Liver (tissue), 9 donors: ENCODE results near the gene CDC42SE1. TPM values are rescaled to one million over a fixed set of nuclear protein-coding genes. Genes with fewer than 3 reads are reported as not detected.
A peak's percentile ranks its signal among the peaks of the same experiment; 100 is the strongest.

Experiments
- DNase-seq: peaks from one replicate; pipeline ENCODE4 v3.0.0-alpha.2; 2017; ENCODE audit warnings: low spot score
- H3K27ac ChIP-seq, 2 donors: one replicate each; pipeline ENCODE4 v1.7.0; 2013; ENCODE audit warnings: inconsistent platforms in 2 of 2, low read length in 2 of 2, control low read depth in 1 of 2, low read depth in 1 of 2, mild to moderate bottlenecking in 1 of 2
- H3K27me3 ChIP-seq, 4 donors: one replicate each; pipeline versions ENCODE4 v1.6.1 to v1.7.0; 2013; ENCODE audit warnings: low read length in 3 of 4, inconsistent platforms in 1 of 4, mild to moderate bottlenecking in 1 of 4, moderate library complexity in 1 of 4; ENCODE audit not compliant: control insufficient read depth in 4 of 4, insufficient read depth in 4 of 4
- H3K36me3 ChIP-seq, 4 donors: one replicate each; pipeline versions ENCODE4 v1.6.1 to v1.7.0; 2013; ENCODE audit warnings: low read length in 3 of 4, mild to moderate bottlenecking in 3 of 4, low read depth in 1 of 4, moderate library complexity in 1 of 4; ENCODE audit not compliant: control insufficient read depth in 4 of 4, insufficient read depth in 3 of 4
- H3K4me1 ChIP-seq, 4 donors: one replicate each; pipeline versions ENCODE4 v1.6.1 to v1.7.0; 2013; ENCODE audit warnings: low read length in 3 of 4, mild to moderate bottlenecking in 3 of 4, moderate library complexity in 1 of 4; ENCODE audit not compliant: control insufficient read depth in 4 of 4, insufficient read depth in 4 of 4
- H3K4me3 ChIP-seq, 3 donors: one replicate each; pipeline versions ENCODE4 v1.6.1 to v1.7.0; 2013; ENCODE audit warnings: low read length in 3 of 3, control low read depth in 1 of 3, low read depth in 1 of 3, mild to moderate bottlenecking in 1 of 3
- H3K9ac ChIP-seq, 2 donors: one replicate each; pipeline ENCODE4 v1.7.0; 2013; ENCODE audit warnings: low read length in 2 of 2, mild to moderate bottlenecking in 2 of 2, moderate library complexity in 2 of 2, control low read depth in 1 of 2, low read depth in 1 of 2
- H3K9me3 ChIP-seq, 4 donors: one replicate each; pipeline versions ENCODE4 v1.6.1 to v1.7.0; 2013; ENCODE audit warnings: low read length in 3 of 4; ENCODE audit not compliant: control insufficient read depth in 4 of 4
- ATF3 ChIP-seq: IDR thresholded peaks from 2 replicates; pipeline ENCODE4 v1.6.1; 2016; ENCODE audit warnings: antibody characterized with exemption
- CTCF ChIP-seq: fragments of 150-350 bp; IDR thresholded peaks from 2 replicates; pipeline ENCODE4 v1.5.1; 2017; ENCODE audit warnings: improper control_type of control experiment, low read depth, low read length; ENCODE audit not compliant: missing input control
- EGR1 ChIP-seq, 2 donors: IDR thresholded peaks; 2 replicates each; pipeline ENCODE4 v1.6.1; 2016 to 2018; ENCODE audit warnings: antibody characterized with exemption in 2 of 2, low read depth in 2 of 2
- FOXA1 ChIP-seq: IDR thresholded peaks from 2 replicates; pipeline ENCODE4 v1.6.1; 2016; ENCODE audit warnings: antibody characterized with exemption
- FOXA2 ChIP-seq: IDR thresholded peaks from 2 replicates; pipeline ENCODE4 v1.6.1; 2016; ENCODE audit warnings: antibody characterized with exemption
- GABPA ChIP-seq, 2 donors: IDR thresholded peaks in 1 of 2; conservative IDR thresholded peaks in 1 of 2; 2 replicates each; pipeline ENCODE4 v1.6.1; 2016; ENCODE audit warnings: antibody characterized with exemption in 2 of 2, mild to moderate bottlenecking in 1 of 2, moderate library complexity in 1 of 2
- HNF4A ChIP-seq, 2 donors: conservative IDR thresholded peaks; 2 replicates each; pipeline ENCODE4 v1.6.1; 2016; ENCODE audit warnings: antibody characterized with exemption in 2 of 2, mild to moderate bottlenecking in 2 of 2
- HNF4G ChIP-seq: IDR thresholded peaks from 2 replicates; pipeline ENCODE4 v1.6.1; 2016; ENCODE audit warnings: antibody characterized with exemption
- JUND ChIP-seq, 2 donors: IDR thresholded peaks; 2 replicates each; pipeline ENCODE4 v1.6.1; 2016; ENCODE audit warnings: antibody characterized with exemption in 2 of 2
- MAX ChIP-seq: IDR thresholded peaks from 2 replicates; pipeline ENCODE4 v1.6.1; 2016; ENCODE audit warnings: antibody characterized with exemption
- NR2F2 ChIP-seq: IDR thresholded peaks from 2 replicates; pipeline ENCODE4 v1.6.1; 2016; ENCODE audit warnings: antibody characterized with exemption
- RAD21 ChIP-seq, 2 donors: IDR thresholded peaks; 2 replicates each; pipeline ENCODE4 v1.6.1; 2016; ENCODE audit warnings: antibody characterized with exemption in 2 of 2, mild to moderate bottlenecking in 2 of 2
- REST ChIP-seq: IDR thresholded peaks from 2 replicates; pipeline ENCODE4 v1.6.1; 2016; ENCODE audit warnings: antibody characterized with exemption, mild to moderate bottlenecking
- RXRA ChIP-seq, 2 donors: IDR thresholded peaks; 2 replicates each; pipeline ENCODE4 v1.6.1; 2017 to 2018; ENCODE audit warnings: antibody characterized with exemption in 2 of 2, mild to moderate bottlenecking in 1 of 2
- SP1 ChIP-seq: IDR thresholded peaks from 2 replicates; pipeline ENCODE4 v1.6.1; 2018; ENCODE audit warnings: antibody characterized with exemption, mild to moderate bottlenecking
- TAF1 ChIP-seq: conservative IDR thresholded peaks from 2 replicates; pipeline ENCODE4 v1.6.1; 2016; ENCODE audit warnings: antibody characterized with exemption, mild to moderate bottlenecking
- YY1 ChIP-seq: IDR thresholded peaks from 2 replicates; pipeline ENCODE4 v1.6.1; 2016; ENCODE audit warnings: antibody characterized with exemption, mild to moderate bottlenecking
- WGBS: extraction: QIAGEN DNeasy Blood & Tissue Kit; methylation state at CpG from one replicate; pipeline ENCODE4 v1.1.7; 2013; 5-methylcytosine and 5-hydroxymethylcytosine counted together
- polyA plus RNA-seq, 2 donors: library from polyadenylated mRNA; stranded (reverse) in 1 of 2; unstranded in 1 of 2; fragments of 200-250 nt in 1 of 2; fragments of >200 nt in 1 of 2; fragmentation: Nextera tagmentation in 1 of 2; extraction: Ambion mirVana in 1 of 2; gene quantifications; one replicate each; pipeline versions ENCODE4 v1.2.1 to v1.2.3, GENCODE V29; 2013 to 2015
- total RNA-seq, 2 donors: library from RNA; depleted of rRNA; stranded (reverse); fragments of >200 nt; gene quantifications; one replicate each; pipeline ENCODE4 v1.2.3, GENCODE V29; 2014
- donor health status: healthy.
- donor health status: healthy.
- donor health status: healthy.
- donor health status: healthy.
- donor health status: healthy.

The CDC42SE1 gene
- total and polyA plus RNA-seq, 4 donors, result 9.5 to 28.1 (median 16.7) TPM

GRCh38 chr1:151060007-151060656 lies 710 bp upstream of the CDC42SE1 start, which contains the start of gene MLLT11:
MLLT11 (plus strand) TSS chr1:151060397; CDS start chr1:151067225, 6,828 bp downstream.
- peak within 1 kb of the TSS; percentile 94 to 95 for H3K9ac ChIP-seq
- DNase-seq, result no peak
- WGBS, result 15% methylated on average over 15 of the region's 15 CpGs

GRCh38 chr1:151058692-151059091 lies 730 bp downstream of the CDC42SE1 start:
- Histone ChIP-seq H3K9ac (peak overlapping the region; percentile 94 to 95), H3K4me3 (peak overlapping the region; percentile 68 to 96 (median 85)), H3K27ac (peak overlapping the region; percentile 91 to 94), H3K27me3 (no peaks in the 10 kb centered on the region), H3K36me3 (peaks cover 2 to 25% (median 20%) of the 10 kb centered on the region in 4 donors), H3K9me3 (no peaks in the 10 kb centered on the region), H3K4me1 (peaks cover 3 to 46% (median 35%) of the 10 kb centered on the region in 4 donors)
- DNase-seq, result no peak
- TF ChIP-seq YY1 (no peak), TAF1 (no peak), FOXA1 (no peak), ATF3 (no peak), GABPA (IDR thresholded peaks at IDR 0.05 in 1 of 2, conservative IDR thresholded peaks at IDR 0.05 in 1 of 2) (no peak), RAD21 (IDR thresholded peaks at IDR 0.05) (no peak), SP1 (no peak), CTCF (no peak), REST (no peak), EGR1 (IDR thresholded peaks at IDR 0.05; ENCODE audit: low read depth in 2 of 2) (no peak), RXRA (IDR thresholded peaks at IDR 0.05) (no peak), NR2F2 (no peak), HNF4G (no peak), FOXA2 (no peak), JUND (IDR thresholded peaks at IDR 0.05) (no peak), MAX (no peak)
- WGBS, result 9% methylated on average over 10 of the region's 10 CpGs

More at GRCh38 chr1:151060007-151060656, 710 bp upstream of the CDC42SE1 start, which contains the start of gene MLLT11:
- Histone ChIP-seq H3K4me1 (peaks cover 3 to 51% (median 42%) of the 10 kb centered on the region in 4 donors), H3K4me3 (peak within 1 kb of the TSS; percentile 68 to 96 (median 85)), H3K27me3 (no peaks in the 10 kb centered on the region), H3K27ac (peak within 1 kb of the TSS; percentile 91 to 94), H3K36me3 (peaks cover 0 to 11% (median 7%) of the 10 kb centered on the region in 4 donors), H3K9me3 (no peaks in the 10 kb centered on the region)
- TF ChIP-seq NR2F2 (no peak), YY1 (no peak), JUND (IDR thresholded peaks at IDR 0.05) (no peak), HNF4G (no peak), HNF4A (conservative IDR thresholded peaks at IDR 0.05) (no peak), ATF3 (no peak), GABPA (IDR thresholded peaks at IDR 0.05 in 1 of 2, conservative IDR thresholded peaks at IDR 0.05 in 1 of 2) (no peak)
